PC-3 (cell line): ENCODE measurements around the gene ZC3HAV1. TPM values are rescaled to one million over a fixed set of nuclear protein-coding genes. Genes with fewer than 3 reads are reported as not detected.
A peak's percentile ranks its signal among the peaks of the same experiment; 100 is the strongest.

Experiments
- ATAC-seq: fragments of 200-7000 bp; cut with Tn5 transposase; 2 replicates; pipeline ENCODE4 v1.9.1; 2020; ENCODE audit warnings: mild to moderate bottlenecking, moderate library complexity
- Bru-seq: library from RNA; stranded (reverse); fragments of 400-500 nt; gene quantifications from one replicate; lab custom pipeline; 2021; lab: Mats Ljungman, UMichigan
- BruChase-seq, 2 experiments: library from RNA; stranded (reverse); fragments of 400-500 nt; gene quantifications; one replicate each; lab custom pipeline; 2021; lab: Mats Ljungman, UMichigan
- BruUV-seq: library from RNA; stranded (reverse); fragments of 400-500 nt; replicated peaks from 2 replicates; lab custom pipeline; 2021; lab: Mats Ljungman, UMichigan
- CTCF ChIA-PET: fragments of 300-600 bp; sonication (Branson Sonifier 250); formaldehyde crosslinking; loops from one replicate; lab custom pipeline; 2022; ENCODE audit warnings: antibody characterized with exemption; lab: Charles Lee
- POLR2A ChIA-PET: fragments of 300-600 bp; sonication (Branson Sonifier 250); formaldehyde crosslinking; loops from one replicate; lab custom pipeline; 2022; ENCODE audit warnings: antibody characterized with exemption; ENCODE audit not compliant: unreplicated experiment; lab: Charles Lee
- DNase-seq: peaks from one replicate; pipeline ENCODE4 v3.0.0-alpha.2; 2015
- H2AFZ ChIP-seq: fragments of 300-600 bp; sonication (generic); 2 replicates; pipeline ENCODE4 v1.6.0; 2016; ENCODE audit warnings: antibody characterized with exemption, low read length
- H3F3A ChIP-seq: fragments of 300-600 bp; sonication (generic); one replicate; pipeline ENCODE4 v1.6.0; 2017; ENCODE audit warnings: antibody characterized with exemption, low read length, control low read depth, mild to moderate bottlenecking; ENCODE audit not compliant: unreplicated experiment
- H3K27ac ChIP-seq: fragments of 300-600 bp; sonication (generic); 2 replicates; pipeline ENCODE4 v1.5.1; 2016; ENCODE audit warnings: mild to moderate bottlenecking, low read length
- H3K27me3 ChIP-seq: fragments of 300-600 bp; sonication (generic); 2 replicates; pipeline ENCODE4 v1.6.1; 2016; ENCODE audit warnings: low read length, mixed read lengths
- H3K36me3 ChIP-seq: fragments of 300-600 bp; sonication (generic); 2 replicates; pipeline ENCODE4 v1.6.1; 2016; ENCODE audit warnings: low read depth, mixed run types, low read length, mixed read lengths
- H3K4me1 ChIP-seq: fragments of 300-600 bp; sonication (generic); 2 replicates; pipeline ENCODE4 v1.5.1; 2016; ENCODE audit warnings: low read length; ENCODE audit not compliant: insufficient read depth
- H3K4me2 ChIP-seq: fragments of 300-600 bp; sonication (generic); 2 replicates; pipeline ENCODE4 v1.6.0; 2016; ENCODE audit warnings: low read length
- H3K4me3 ChIP-seq: fragments of 300-600 bp; sonication (generic); 2 replicates; pipeline ENCODE4 v1.5.1; 2016; ENCODE audit warnings: mild to moderate bottlenecking, low read length, mixed read lengths
- H3K79me2 ChIP-seq: fragments of 300-600 bp; sonication (generic); 2 replicates; pipeline ENCODE4 v1.6.1; 2017; ENCODE audit warnings: low read length, mixed read lengths
- H3K9ac ChIP-seq: fragments of 300-600 bp; sonication (generic); 2 replicates; pipeline ENCODE4 v1.6.0; 2016; ENCODE audit warnings: mild to moderate bottlenecking, low read length
- H3K9me2 ChIP-seq: fragments of 300-600 bp; sonication (generic); replicated peaks from 2 replicates; pipeline ENCODE4 v1.6.1; 2016; ENCODE audit warnings: mixed run types, low read length, mixed read lengths
- H3K9me3 ChIP-seq: fragments of 300-600 bp; sonication (generic); 2 replicates; pipeline ENCODE4 v1.6.1; 2016; ENCODE audit warnings: low read length, mixed read lengths
- H4K20me1 ChIP-seq: fragments of 300-600 bp; sonication (generic); 2 replicates; pipeline ENCODE4 v1.6.1; 2016; ENCODE audit warnings: low read length, mixed read lengths
- EZH2 ChIP-seq: fragments of 300-600 bp; sonication (generic); IDR thresholded peaks from one replicate; pipeline ENCODE4 v1.6.1; 2017; ENCODE audit warnings: antibody characterized with exemption, mild to moderate bottlenecking, low read length; ENCODE audit not compliant: unreplicated experiment
- EZH2phosphoT487 ChIP-seq: fragments of 300-600 bp; sonication (generic); IDR thresholded peaks from 2 replicates; pipeline ENCODE4 v1.6.1; 2018; ENCODE audit warnings: mild to moderate bottlenecking, antibody characterized with exemption, low read length, borderline replicate concordance
- intact Hi-C: fragments of 100-400 bp; cut with micrococcal nuclease; formaldehyde crosslinking; loops from 2 replicates; pipeline ENCODE4 v1.9.0; 2023
- long read RNA-seq: library from polyadenylated mRNA; unstranded; transcript quantifications from one replicate; pipeline ENCODE4 v2.0.0, GENCODE V29; 2021; ENCODE audit not compliant: unreplicated experiment
- total RNA-seq: library from RNA; depleted of rRNA; stranded (reverse); fragments of >200 nt; gene quantifications from 2 replicates; pipeline ENCODE4 v1.2.3, GENCODE V29; 2014; rRNA removed
- TF ChIP-seq, protein P1 (sequence below): fragments of 300-600 bp; sonication (generic); conservative IDR thresholded peaks from 2 replicates; pipeline ENCODE4 v1.5.1; 2017; ENCODE audit warnings: antibody characterized with exemption, low read depth, mild to moderate bottlenecking, low read length

The ZC3HAV1 gene
- 19.6 and 25.0 TPM in 2 replicates for total RNA-seq
- percentile 85 among the genes with signal in this experiment for Bru-seq, nascent RNA
- BruChase-seq, experiment 1, labeled RNA remaining after a 6-hour chase = percentile 91 among the genes with signal in this experiment
- percentile 92 among the genes with signal in this experiment for BruChase-seq, experiment 2, labeled RNA remaining after a 2-hour chase
- long read RNA-seq, full-length matches to known transcripts = 20 of 70 reads
- long read RNA-seq, partial matches to known transcripts = 27 of 70 reads
- long read RNA-seq, other reads (novel, unspliced or antisense) = 23 of 70 reads

DNA sequence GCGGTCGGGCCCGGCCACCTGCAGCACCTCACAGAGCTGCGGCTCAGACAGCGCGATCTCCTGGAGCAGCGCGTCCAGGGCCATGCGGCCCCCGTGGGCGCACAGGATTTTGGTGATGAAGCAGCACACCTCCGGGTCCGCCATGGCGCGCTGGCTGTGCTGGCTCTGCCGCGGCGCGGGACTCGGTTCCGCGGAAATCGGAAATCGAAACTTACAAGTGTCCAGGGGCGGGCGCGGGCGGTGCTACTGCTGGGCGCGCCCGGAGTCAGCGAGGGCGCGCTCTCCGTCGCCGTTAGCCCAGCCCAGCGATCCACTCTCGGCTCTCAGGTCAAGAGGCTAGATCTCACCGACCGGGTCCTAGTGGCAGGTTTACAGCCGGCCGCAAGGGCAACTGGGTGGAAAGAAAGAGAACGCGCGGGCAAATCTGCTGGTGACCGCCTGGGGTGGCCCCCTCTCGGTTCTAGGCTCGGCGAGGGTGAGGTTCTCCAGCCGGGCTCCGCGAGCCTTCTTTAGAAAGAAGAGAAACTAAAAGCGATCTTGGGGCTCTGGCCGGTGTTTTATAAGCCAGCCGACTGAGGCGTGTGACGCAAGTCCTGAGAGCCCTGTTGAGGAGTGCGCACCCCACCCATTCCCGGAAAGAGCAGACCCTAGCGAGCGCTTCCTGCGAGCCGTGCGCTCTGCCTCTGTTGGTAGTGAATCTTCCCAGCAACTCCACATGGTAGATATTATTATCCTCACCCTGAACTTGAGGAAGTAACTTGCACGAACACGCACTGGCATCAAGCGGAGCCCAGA lies at the start of gene ZC3HAV1:
Gene ZC3HAV1 (minus strand): TSS at position 533 of the 795 bp plus-strand sequence. CDS start 389 bp downstream, at position 144.
- H3K4me2 ChIP-seq = peak within 1 kb of the TSS; percentile 87
- POLR2A ChIA-PET = no interaction called here
- H3K4me1 ChIP-seq = peaks cover 31% of the 10 kb centered on the region
- H3K79me2 ChIP-seq = peaks cover 52% of the 10 kb centered on the region
- no peaks in the 10 kb centered on the region for H3K27me3 ChIP-seq
- intact Hi-C loops = loop anchor here (1.0 to 5.0 kb wide), 3 partner anchors 24 to 253 kb away; a partner anchor contains a TSS
- H3K27ac ChIP-seq = peak within 1 kb of the TSS; percentile 66
- peak within 1 kb of the TSS; percentile 82 for H3K9ac ChIP-seq
- peak within 1 kb of the TSS; percentile 96 for H3K4me3 ChIP-seq
- H3K9me3 ChIP-seq = no peaks in the 10 kb centered on the region
- H3K36me3 ChIP-seq = no peaks in the 10 kb centered on the region
- no peaks in the 10 kb centered on the region for H3F3A ChIP-seq
- H3K9me2 ChIP-seq = no peaks in the 10 kb centered on the region
- ATAC-seq (peak; percentile 81), DNase-seq (peak; percentile 71)
- TF ChIP-seq, protein P1, sequence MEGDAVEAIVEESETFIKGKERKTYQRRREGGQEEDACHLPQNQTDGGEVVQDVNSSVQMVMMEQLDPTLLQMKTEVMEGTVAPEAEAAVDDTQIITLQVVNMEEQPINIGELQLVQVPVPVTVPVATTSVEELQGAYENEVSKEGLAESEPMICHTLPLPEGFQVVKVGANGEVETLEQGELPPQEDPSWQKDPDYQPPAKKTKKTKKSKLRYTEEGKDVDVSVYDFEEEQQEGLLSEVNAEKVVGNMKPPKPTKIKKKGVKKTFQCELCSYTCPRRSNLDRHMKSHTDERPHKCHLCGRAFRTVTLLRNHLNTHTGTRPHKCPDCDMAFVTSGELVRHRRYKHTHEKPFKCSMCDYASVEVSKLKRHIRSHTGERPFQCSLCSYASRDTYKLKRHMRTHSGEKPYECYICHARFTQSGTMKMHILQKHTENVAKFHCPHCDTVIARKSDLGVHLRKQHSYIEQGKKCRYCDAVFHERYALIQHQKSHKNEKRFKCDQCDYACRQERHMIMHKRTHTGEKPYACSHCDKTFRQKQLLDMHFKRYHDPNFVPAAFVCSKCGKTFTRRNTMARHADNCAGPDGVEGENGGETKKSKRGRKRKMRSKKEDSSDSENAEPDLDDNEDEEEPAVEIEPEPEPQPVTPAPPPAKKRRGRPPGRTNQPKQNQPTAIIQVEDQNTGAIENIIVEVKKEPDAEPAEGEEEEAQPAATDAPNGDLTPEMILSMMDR = no peak
- H4K20me1 ChIP-seq = 0 out of 2 replicates have a peak, but pooled peaks cover 5% of the 10 kb centered on the region
- TSS peak; percentile 91 for BruUV-seq
- CTCF ChIA-PET = no interaction called here
- H2AFZ ChIP-seq = peak within 1 kb of the TSS; percentile 87

DNA sequence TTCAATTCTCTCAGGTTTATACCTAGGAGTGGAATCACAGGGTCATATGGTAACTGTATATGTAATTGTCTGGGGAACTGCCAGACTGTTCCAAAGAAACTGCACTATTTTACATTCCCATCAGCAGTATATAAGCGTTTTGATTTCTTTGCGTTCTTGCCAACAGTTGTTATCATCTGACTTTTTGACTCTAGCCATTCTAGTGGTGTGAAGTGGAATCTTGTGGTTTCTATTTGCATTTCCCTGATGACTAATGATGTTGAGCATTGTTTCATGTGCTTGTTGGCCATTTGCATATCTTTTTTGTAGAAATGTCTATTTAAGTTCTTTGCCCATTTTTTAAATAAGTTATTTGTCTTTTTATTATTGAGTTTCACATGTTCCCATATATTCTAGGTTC lies 44.3 kb upstream of the ZC3HAV1 start:
- Histone ChIP-seq H3K9me3 (no peaks in the 10 kb centered on the region), H4K20me1 (no peaks in the 10 kb centered on the region), H3K36me3 (no peaks in the 10 kb centered on the region), H3K4me1 (no peaks in the 10 kb centered on the region), H3K4me3 (no peak overlapping the region), H3F3A (no peaks in the 10 kb centered on the region), H3K27ac (no peak overlapping the region), H3K9me2 (no peaks in the 10 kb centered on the region), H3K79me2 (no peaks in the 10 kb centered on the region), H3K4me2 (no peak overlapping the region), H3K9ac (no peak overlapping the region), H3K27me3 (no peaks in the 10 kb centered on the region), H2AFZ (no peak overlapping the region)
- DNase-seq = no peak
- CTCF ChIA-PET = no interaction called here
- TF ChIP-seq, protein P1 = no peak
- TF ChIP-seq EZH2phosphoT487 = no peak
- no peak for TF ChIP-seq EZH2
- no TSS peak for BruUV-seq
- POLR2A ChIA-PET = no interaction called here
- no peak; the same call in 1 of the 2 replicates for ATAC-seq
- intact Hi-C loops = no loop called here
